ENCODE measurements around the gene TMA16. TPM values are rescaled to one million over a fixed set of nuclear protein-coding genes. Genes with fewer than 3 reads are reported as not detected.

Gene TMA16
- total RNA-seq, 2 experiments from 2014 or later, result 54.7 to 63.6 TPM

DNA sequence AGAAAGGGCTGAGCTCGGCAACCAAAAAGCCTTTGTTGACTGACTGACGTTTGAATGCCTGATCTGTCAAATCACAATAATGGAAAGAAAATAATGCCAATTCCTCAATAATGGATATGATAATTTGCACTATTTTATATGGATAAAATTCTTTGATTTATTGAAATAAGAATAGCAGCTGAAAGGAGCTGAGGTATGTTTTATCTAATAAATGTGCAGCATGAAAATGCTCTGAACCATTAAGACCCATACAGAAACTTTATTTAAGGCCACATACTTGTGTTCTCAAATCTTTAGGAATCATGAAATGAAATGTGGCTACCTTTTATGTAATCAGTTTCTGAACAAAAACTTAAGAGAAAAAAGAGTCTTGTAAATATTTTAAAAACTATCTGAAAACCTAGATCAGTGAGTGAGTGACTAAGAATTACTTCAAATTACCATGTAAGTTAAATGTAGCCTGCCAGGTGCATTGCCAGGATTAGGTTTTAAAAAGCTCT, 69.8 kb downstream of the TMA16 start:
- Mint-ChIP-seq H3K27ac (no peak overlapping the region), H3K4me1 (peaks cover 11% of the 10 kb centered on the region), H3K36me3 (ENCODE audit: low read depth) (peaks cover 5% of the 10 kb centered on the region), H3K9me3 (ENCODE audit: low read depth) (peaks cover 11% of the 10 kb centered on the region), H3K27me3 (no peaks in the 10 kb centered on the region), H3K4me3 (no peak overlapping the region)
- CTCF ChIA-PET, result interaction anchor here (0.6 to 2.5 kb wide), 5 partner anchors 8 to 771 kb away, joined by 3 to 12 read pairs (median 4); no protein-coding TSS in a partner anchor
- intact Hi-C loops (cut with DNase I, micrococcal nuclease), result no loop called here
- no peak for ATAC-seq
- no peak for DNase-seq
- POLR2A ChIA-PET, result no interaction called here

DNA sequence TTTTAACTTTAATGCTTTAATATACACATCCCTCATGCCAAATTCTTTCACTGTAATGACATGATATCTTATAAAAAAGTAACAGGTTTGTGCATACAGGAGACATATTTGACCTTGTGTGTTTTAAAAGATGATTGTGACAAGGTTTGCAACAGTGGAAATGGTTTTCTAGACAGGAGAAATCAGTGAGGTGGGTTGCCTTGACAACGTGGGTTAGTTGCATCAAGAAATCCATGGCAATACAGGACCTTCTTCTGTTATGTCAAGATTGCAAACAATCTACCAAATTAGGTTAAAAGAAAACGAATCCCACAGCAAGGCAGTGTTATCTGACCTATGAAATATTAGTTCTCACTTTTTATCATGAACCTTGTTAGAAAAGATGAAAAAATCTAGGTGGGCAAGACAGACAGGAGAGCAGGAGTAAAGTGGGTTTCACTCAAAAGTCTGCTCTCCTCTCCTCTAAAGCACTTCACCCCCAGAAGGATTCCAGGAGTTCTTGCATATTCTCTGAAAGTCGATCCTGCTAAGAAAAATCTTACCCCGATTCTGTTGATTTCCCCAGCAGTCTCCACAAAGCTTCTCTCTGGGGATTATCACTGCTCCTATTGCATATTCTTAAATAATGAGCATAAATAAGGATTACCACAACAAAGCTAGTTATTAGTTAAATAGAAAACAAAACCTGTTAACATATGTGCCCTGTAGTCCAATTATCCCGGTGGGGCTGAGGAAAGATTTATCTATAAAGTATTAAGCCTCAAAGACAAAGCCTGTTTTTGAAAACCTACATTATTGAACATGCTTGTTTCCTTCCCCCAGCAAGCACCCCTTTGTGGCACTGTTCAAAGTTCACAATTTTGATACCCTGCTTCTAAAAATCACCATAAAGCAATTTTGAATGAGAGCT, 71.0 kb downstream of the TMA16 start:
- intact Hi-C loops (cut with DNase I, micrococcal nuclease), result no loop called here
- no peak overlapping the region for H3K27ac Mint-ChIP-seq
- ChIA-PET CTCF (interaction anchor here (0.6 to 1.4 kb wide), 6 partner anchors 9 to 188 kb away, joined by 3 to 4 read pairs (median 3); no protein-coding TSS in a partner anchor), POLR2A (no interaction called here)
- no peak overlapping the region for H3K4me3 Mint-ChIP-seq
- ATAC-seq, result no peak
- H3K4me1 Mint-ChIP-seq, result peaks cover 6% of the 10 kb centered on the region
- no peaks in the 10 kb centered on the region for H3K27me3 Mint-ChIP-seq
- peaks cover 3% of the 10 kb centered on the region for H3K36me3 Mint-ChIP-seq (ENCODE audit: low read depth)
- no peak for DNase-seq
- peaks cover 11% of the 10 kb centered on the region for H3K9me3 Mint-ChIP-seq (ENCODE audit: low read depth)

DNA sequence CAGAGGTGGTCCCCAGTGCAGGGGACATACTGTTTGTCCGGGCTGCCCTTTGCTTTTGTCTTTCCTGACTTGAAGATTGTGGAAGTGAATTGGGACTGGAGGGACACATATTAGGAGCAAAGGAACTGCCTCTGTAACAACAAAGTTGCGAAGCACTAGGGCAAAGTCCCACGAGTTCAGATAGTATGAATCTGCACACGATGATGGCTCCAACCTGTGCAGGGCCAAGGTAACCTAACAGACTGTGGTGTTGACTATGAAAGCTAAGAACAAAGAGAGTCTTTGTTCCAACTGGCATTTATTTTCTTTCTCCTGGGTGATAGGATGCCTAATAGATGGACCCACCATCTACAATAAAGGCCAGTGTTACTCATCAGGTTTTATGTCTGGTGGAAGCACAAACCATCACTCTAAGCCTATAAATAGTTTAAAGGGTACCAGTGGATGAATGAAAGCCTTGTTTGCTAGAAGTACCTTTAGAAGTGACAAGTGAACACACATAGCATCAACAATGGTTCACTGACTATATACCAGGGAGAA, 71.8 kb downstream of the TMA16 start:
- Mint-ChIP-seq H3K4me1 (peaks cover 6% of the 10 kb centered on the region), H3K27me3 (no peaks in the 10 kb centered on the region), H3K4me3 (no peak overlapping the region), H3K36me3 (ENCODE audit: low read depth) (peaks cover 2% of the 10 kb centered on the region), H3K27ac (no peak overlapping the region), H3K9me3 (ENCODE audit: low read depth) (peaks cover 9% of the 10 kb centered on the region)
- CTCF ChIA-PET, result interaction anchor here (0.7 to 1.4 kb wide), 5 partner anchors 11 to 187 kb away, joined by 3 to 4 read pairs (median 3); no protein-coding TSS in a partner anchor
- DNase-seq (no peak), ATAC-seq (no peak)
- POLR2A ChIA-PET, result no interaction called here
- intact Hi-C loops (cut with DNase I, micrococcal nuclease), result no loop called here

DNA sequence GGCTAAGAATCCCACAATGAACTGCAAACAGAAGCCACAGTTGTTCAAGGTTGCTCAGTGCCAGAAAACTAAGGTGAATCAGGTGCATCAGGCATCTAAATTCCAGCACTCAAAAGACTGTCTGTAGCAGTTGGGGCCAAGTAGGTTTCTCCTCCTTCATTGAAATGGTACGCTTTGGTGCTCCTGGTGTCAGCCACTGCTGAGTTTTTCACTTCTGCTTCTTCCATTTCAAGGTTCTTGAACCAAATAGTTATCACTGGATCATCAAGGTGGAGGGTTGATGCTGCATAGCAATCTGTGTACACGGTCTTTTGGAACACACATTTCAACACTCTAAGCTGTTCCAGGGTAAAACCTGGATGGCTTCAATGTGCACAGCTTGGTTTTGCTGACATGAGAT, 74.4 kb downstream of the TMA16 start:
- ChIA-PET CTCF (interaction anchor here (0.6 kb wide), 2 partner anchors 1154 to 1163 kb away, joined by 3 to 4 read pairs; no protein-coding TSS in a partner anchor), POLR2A (interaction anchor here (0.6 kb wide), 1 partner anchor 10 kb away, joined by 3 read pairs; no protein-coding TSS in a partner anchor)
- Mint-ChIP-seq H3K27ac (no peak overlapping the region), H3K27me3 (no peaks in the 10 kb centered on the region), H3K4me3 (no peak overlapping the region), H3K9me3 (ENCODE audit: low read depth) (no peaks in the 10 kb centered on the region), H3K4me1 (peaks cover 6% of the 10 kb centered on the region), H3K36me3 (ENCODE audit: low read depth) (no peaks in the 10 kb centered on the region)
- ATAC-seq (no peak), DNase-seq (no peak)
- intact Hi-C loops (cut with DNase I, micrococcal nuclease), result no loop called here

Other genes starting within 250 kb of the TMA16 start
- gene NPY1R, start 162.1 kb upstream of the TMA16 start, total RNA-seq, result not detected
- gene NPY5R, start 150.8 kb upstream of the TMA16 start, total RNA-seq, result not detected
- gene TKTL2, start 20.9 kb upstream of the TMA16 start, total RNA-seq, result not detected